Pancreas (tissue), 10 donors: Measurements from ENCODE around the gene XPO6. TPM values are rescaled to one million over a fixed set of nuclear protein-coding genes. Genes with fewer than 3 reads are reported as not detected.

Source experiments
- ATAC-seq, 4 donors: fragments of 200-7000 bp; cut with Tn5 transposase; one replicate each; pipeline versions ENCODE4 v1.8.0 to v1.9.1; 2020; ENCODE audit warnings: mild to moderate bottlenecking in 4 of 4, moderate library complexity in 4 of 4
- DNase-seq, 6 donors: peaks; one replicate each; pipeline ENCODE4 v3.0.0-alpha.2; 2020
- FAIRE-seq: peaks from 2 replicates; lab custom pipeline; 2012; peaks lifted over from hg19 to GRCh38; lab: Jason Lieb, UNC
- H3K27ac ChIP-seq, 4 donors: fragments of 200-600 bp; sonication (generic); 1 replicate in 3 of 4; 2 replicates in 1 of 4; pipeline versions ENCODE4 v1.5.0 to v1.8.0; 2020
- H3K27me3 ChIP-seq, 4 donors: fragments of 200-600 bp; one replicate each; pipeline ENCODE4 v1.8.0; 2021
- H3K36me3 ChIP-seq, 3 donors: fragments of 200-600 bp; sonication (generic) in 1 of 3; one replicate each; pipeline versions ENCODE4 v1.5.0 to v1.8.0; 2020 to 2021
- H3K4me1 ChIP-seq, 3 donors: fragments of 200-600 bp; one replicate each; pipeline ENCODE4 v1.8.0; 2021
- H3K4me3 ChIP-seq, 4 donors: fragments of 200-600 bp; sonication (generic) in 2 of 4; one replicate each; pipeline versions ENCODE4 v1.5.0 to v1.8.0; 2020 to 2021
- H3K9me3 ChIP-seq, 4 donors: fragments of 200-600 bp; one replicate each; pipeline ENCODE4 v1.8.0; 2021
- WGBS, 2 donors: extraction: QIAGEN DNeasy Blood & Tissue Kit; methylation state at CpG; one replicate each; pipeline ENCODE4 v1.1.7; 2013; 5-methylcytosine and 5-hydroxymethylcytosine counted together
- intact Hi-C, 3 donors: fragments of 100-400 bp; cut with DNase I; formaldehyde crosslinking; loops; one replicate each; pipeline versions ENCODE4 v1.11.1 to v1.14.2; 2022
- polyA plus RNA-seq, 2 donors: library from polyadenylated mRNA; stranded (reverse); fragments of 200-250 nt; gene quantifications; one replicate each; pipeline ENCODE4 v1.2.3, GENCODE V29; 2013
- total RNA-seq, 6 donors: library from RNA; stranded (reverse); fragmentation: NEBNext Ultra II Directional in 4 of 6; extraction: Animal tissue kit (Norgen Biotek cat#: 25700) in 4 of 6; gene quantifications; one replicate each; pipeline versions ENCODE4 v1.2.1 to v1.2.4, GENCODE V29; 2021 to 2023
- TF ChIP-seq, protein P1 (sequence below), 4 donors: fragments of 200-600 bp; sonication (generic) in 3 of 4; IDR thresholded peaks; one replicate each; pipeline versions ENCODE4 v1.5.0 to v1.8.0; 2021; ENCODE audit warnings: antibody characterized with exemption in 4 of 4
- donor health status: healthy with polysubstance abuse.
- donor health status: DM: no; HTN: no; CAD: no; lungs with moderate emphysema.
- donor health status: DM: no; HTN: no; CAD: no.
- donor health status: control.
- donor health status: control.
- donor health status: Bipolar disorder and iron deficiency.
- donor health status: DM: yes; HTN: yes; CAD: no.
- donor health status: DM: no; HTN: no; CAD: no.
- donor health status: DM: no; HTN: no; CAD: no.
- donor health status: DM: yes; HTN: yes; CAD: no.

XPO6 gene
- total and polyA plus RNA-seq, 8 donors: 32.6 to 73.6 (median 38.5) TPM

DNA sequence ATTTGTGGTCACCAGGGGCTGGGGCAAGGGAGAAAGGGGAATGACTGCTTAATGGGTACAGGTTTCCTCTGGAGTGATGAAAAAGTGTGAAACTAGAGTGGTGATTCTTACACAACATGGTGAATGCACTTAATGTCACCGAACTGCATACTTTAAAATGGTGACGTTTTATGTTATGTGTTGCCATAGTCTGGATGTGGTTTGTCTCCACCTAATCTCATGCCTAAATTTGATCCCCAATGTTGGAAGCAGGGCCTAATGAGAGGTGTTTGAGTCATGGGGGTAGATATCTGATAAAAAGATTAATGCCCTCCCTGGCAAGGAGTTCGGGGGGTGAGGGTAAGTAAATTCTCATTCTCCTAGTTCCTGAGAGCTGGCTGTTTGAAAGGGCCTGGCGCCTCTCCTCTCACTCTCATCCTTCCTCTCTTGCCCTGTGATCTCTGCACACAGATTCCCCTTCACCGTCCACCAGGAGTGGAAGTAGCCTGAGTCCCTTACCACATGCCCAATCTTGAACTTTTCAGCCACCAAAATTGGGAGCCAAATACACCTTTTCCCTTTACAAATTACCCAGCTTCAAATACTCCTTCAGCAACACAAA is 15.3 kb downstream of the XPO6 start:
- no peak for FAIRE-seq
- DNase-seq: no peak
- TF ChIP-seq, protein P1, sequence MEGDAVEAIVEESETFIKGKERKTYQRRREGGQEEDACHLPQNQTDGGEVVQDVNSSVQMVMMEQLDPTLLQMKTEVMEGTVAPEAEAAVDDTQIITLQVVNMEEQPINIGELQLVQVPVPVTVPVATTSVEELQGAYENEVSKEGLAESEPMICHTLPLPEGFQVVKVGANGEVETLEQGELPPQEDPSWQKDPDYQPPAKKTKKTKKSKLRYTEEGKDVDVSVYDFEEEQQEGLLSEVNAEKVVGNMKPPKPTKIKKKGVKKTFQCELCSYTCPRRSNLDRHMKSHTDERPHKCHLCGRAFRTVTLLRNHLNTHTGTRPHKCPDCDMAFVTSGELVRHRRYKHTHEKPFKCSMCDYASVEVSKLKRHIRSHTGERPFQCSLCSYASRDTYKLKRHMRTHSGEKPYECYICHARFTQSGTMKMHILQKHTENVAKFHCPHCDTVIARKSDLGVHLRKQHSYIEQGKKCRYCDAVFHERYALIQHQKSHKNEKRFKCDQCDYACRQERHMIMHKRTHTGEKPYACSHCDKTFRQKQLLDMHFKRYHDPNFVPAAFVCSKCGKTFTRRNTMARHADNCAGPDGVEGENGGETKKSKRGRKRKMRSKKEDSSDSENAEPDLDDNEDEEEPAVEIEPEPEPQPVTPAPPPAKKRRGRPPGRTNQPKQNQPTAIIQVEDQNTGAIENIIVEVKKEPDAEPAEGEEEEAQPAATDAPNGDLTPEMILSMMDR (IDR thresholded peaks at IDR 0.05): no peak
- Histone ChIP-seq H3K4me1 (no peaks in the 10 kb centered on the region), H3K27ac (no peak overlapping the region), H3K9me3 (no peaks in the 10 kb centered on the region), H3K27me3 (no peaks in the 10 kb centered on the region), H3K36me3 (no peaks in the 10 kb centered on the region), H3K4me3 (no peak overlapping the region)
- WGBS, 2 donors: 91 to 93% methylated on average over 5 of the region's 5 CpGs
- intact Hi-C loops: no loop called here
- ATAC-seq: no peak

DNA sequence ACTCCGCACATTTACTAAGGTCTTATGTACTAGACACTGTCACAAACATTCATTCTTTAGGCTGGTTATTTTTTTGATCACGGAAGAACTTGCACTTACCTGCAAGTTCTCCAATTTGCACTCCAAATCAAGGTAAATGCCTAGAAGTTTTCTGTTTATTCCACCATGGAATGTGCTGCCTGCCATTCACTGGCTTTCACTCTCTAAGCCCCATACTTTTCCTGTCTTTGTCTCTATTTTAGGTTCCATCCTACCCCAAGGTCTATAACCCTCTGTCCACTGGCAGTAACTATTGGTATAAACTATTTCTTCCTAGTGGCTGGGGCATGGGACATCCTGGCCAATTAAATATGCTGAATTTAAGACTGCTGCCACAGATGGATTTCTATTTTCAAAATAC is 15.9 kb downstream of the XPO6 start:
- TF ChIP-seq, protein P1 (IDR thresholded peaks at IDR 0.05): no peak
- Histone ChIP-seq H3K27ac (no peak overlapping the region), H3K36me3 (no peaks in the 10 kb centered on the region), H3K27me3 (no peaks in the 10 kb centered on the region), H3K9me3 (no peaks in the 10 kb centered on the region), H3K4me1 (no peaks in the 10 kb centered on the region), H3K4me3 (no peak overlapping the region)
- no peak for DNase-seq
- intact Hi-C loops: no loop called here
- no peak for ATAC-seq
- no peak for FAIRE-seq
- 94 to 96% methylated on average over 2 of the region's 2 CpGs for WGBS, 2 donors

DNA sequence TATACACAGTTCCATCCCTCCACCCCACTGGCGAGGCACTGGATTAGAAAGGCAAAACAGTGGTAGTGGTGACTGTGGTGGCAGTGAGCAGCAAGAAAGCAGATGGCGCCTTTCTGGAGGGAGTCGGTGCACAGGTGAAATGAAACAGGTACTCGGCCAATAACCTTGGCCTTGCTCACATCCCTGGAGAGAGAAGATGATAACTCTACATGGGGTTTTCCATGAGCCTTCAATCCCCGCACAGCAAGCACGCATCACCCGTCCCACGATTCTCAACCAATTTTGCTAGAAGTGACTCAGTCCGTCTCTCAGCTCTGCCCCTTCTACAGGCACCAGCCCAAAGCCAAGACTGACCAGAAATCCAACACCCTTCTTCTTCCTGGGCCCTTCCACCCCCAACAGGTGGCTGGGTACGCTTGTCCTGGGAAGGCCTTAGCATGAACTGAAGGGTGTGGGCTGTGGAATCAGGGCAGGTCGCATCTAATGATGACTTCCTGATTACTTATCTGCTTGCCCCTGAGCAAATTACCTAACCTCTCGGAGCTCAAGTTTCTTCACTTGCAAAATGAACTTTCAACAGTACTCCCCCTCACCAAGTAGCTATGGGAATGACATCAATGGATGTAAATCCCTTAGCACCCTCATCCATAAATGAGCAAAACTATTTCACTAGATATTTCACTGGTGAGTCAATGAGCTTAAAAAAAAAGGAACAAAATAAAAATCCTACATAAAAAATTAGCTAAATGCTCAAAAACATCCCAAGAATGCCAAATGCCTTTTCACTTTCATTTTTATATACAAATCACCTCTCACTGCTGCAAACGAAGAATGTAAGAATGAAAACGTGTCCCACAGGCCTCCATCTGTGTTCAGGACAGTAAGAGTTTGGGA is 18.0 kb downstream of the XPO6 start:
- TF ChIP-seq, protein P1 (IDR thresholded peaks at IDR 0.05): no peak
- H3K27ac ChIP-seq: peak overlapping the region in 1 of 4 donors; percentile 22
- DNase-seq: no peak
- FAIRE-seq: no peak
- no peak overlapping the region for H3K4me3 ChIP-seq
- no peaks in the 10 kb centered on the region for H3K4me1 ChIP-seq
- no peaks in the 10 kb centered on the region for H3K27me3 ChIP-seq
- no peaks in the 10 kb centered on the region for H3K36me3 ChIP-seq
- ATAC-seq: peak in 1 of 4 donors; percentile 18
- 80 to 84% methylated on average over 14 of the region's 14 CpGs for WGBS, 2 donors
- no peaks in the 10 kb centered on the region for H3K9me3 ChIP-seq
- intact Hi-C loops: no loop called here

DNA sequence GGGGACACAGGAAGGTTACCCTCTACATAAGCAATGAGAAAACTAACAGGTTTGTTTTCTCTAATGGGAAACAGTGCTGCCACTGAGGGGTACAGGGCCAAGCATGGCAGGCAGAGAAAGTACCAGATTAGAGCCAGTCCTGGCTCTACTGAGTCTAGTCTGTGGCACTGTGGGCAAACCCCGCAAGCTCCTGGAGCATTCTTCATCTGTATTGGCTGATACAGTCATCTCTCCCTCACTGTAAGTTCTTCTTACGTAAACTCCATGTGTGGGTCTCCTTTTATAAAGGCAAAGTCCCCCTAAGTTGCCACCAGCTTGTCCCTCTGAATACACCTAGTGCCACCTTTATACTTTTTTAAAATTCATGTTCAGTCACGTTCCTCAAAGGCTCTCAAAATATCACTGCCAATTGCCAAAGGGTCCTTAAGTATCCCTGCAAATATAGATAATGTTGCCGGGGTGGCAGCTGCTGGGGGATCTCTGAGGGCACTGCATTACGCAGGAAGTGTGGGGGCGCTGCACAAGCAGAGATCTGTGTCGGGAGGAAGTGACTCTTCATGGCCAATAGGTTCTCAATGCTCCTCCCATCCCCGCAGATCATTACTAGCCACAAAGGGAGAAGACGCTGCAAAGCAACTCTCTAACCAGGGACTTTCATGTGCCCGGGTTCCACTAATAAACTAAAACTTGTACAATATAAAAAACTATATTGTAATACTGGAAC is 18.8 kb downstream of the XPO6 start:
- ATAC-seq: peak in 3 of 4 donors; percentile 26 to 41 (median 29)
- no peak for DNase-seq
- no peaks in the 10 kb centered on the region for H3K36me3 ChIP-seq
- FAIRE-seq: no peak
- 84 to 87% methylated on average over 10 of the region's 10 CpGs for WGBS, 2 donors
- H3K27me3 ChIP-seq: no peaks in the 10 kb centered on the region
- H3K9me3 ChIP-seq: no peaks in the 10 kb centered on the region
- peak overlapping the region in 1 of 4 donors; percentile 22 for H3K27ac ChIP-seq
- no peak overlapping the region for H3K4me3 ChIP-seq
- no peaks in the 10 kb centered on the region for H3K4me1 ChIP-seq
- intact Hi-C loops: no loop called here
- TF ChIP-seq, protein P1 (IDR thresholded peaks at IDR 0.05): no peak
